Right lobe of liver (tissue), 4 donors: ENCODE data around the gene CECR2.

Source experiments
- CTCF ChIP-seq, 4 donors: fragments of 200-600 bp in 3 of 4; fragments of 450-650 bp in 1 of 4; IDR thresholded peaks; one replicate each; pipeline versions ENCODE4 v1.5.1 to v1.8.0; 2016 to 2022; ENCODE audit warnings: antibody characterized with exemption in 4 of 4, mild to moderate bottlenecking in 2 of 4
- POLR2A ChIP-seq: fragments of 450-650 bp; IDR thresholded peaks from one replicate; pipeline ENCODE4 v1.6.1; 2017; ENCODE audit warnings: antibody characterized with exemption, mild to moderate bottlenecking
- donor health status: DM: no; HTN: no; CAD: no.
- donor health status: DM: no; HTN: no; CAD: no.
- donor health status: DM: no; HTN: yes; CAD: no.

GRCh38 chr22:17443405-17444203 is 74.3 kb downstream of the CECR2 start:
- no peak for TF ChIP-seq CTCF (IDR thresholded peaks at IDR 0.05)
- no peak for TF ChIP-seq POLR2A
